Mesendoderm (in vitro differentiated cells): Measurements from ENCODE around the gene NFYC.

Source experiments
- DNase-seq: peaks from one replicate; pipeline ENCODE4 v3.0.0; 2013
- H2AK5ac ChIP-seq: 2 replicates; pipeline ENCODE4 v1.6.1; 2013; ENCODE audit warnings: low read length, inconsistent platforms
- H2BK120ac ChIP-seq: 2 replicates; pipeline ENCODE4 v1.6.1; 2013; ENCODE audit warnings: low read depth, mild to moderate bottlenecking, low read length, moderate library complexity, mixed read lengths
- H2BK15ac ChIP-seq: replicated peaks from 2 replicates; pipeline ENCODE4 v1.6.1; 2013; ENCODE audit warnings: low read depth, mild to moderate bottlenecking, moderate library complexity
- H2BK5ac ChIP-seq: 2 replicates; pipeline ENCODE4 v1.6.1; 2013; ENCODE audit warnings: low read length, inconsistent platforms
- H3K18ac ChIP-seq: 2 replicates; pipeline ENCODE4 v1.6.1; 2013; ENCODE audit warnings: mild to moderate bottlenecking, low read length, mixed read lengths
- H3K23ac ChIP-seq: one replicate; pipeline ENCODE4 v1.6.1; 2013; ENCODE audit warnings: low read length
- H3K27ac ChIP-seq: 2 replicates; pipeline ENCODE4 v1.5.1; 2013; ENCODE audit warnings: low read depth, mild to moderate bottlenecking, inconsistent platforms, low read length, moderate library complexity
- H3K27me3 ChIP-seq: 2 replicates; pipeline ENCODE4 v1.6.1; 2013; ENCODE audit warnings: low read length, control low read depth, mild to moderate bottlenecking, inconsistent platforms; ENCODE audit not compliant: insufficient read depth, poor library complexity
- H3K36me3 ChIP-seq: 2 replicates; pipeline ENCODE4 v1.6.1; 2013; ENCODE audit warnings: low read length, inconsistent platforms; ENCODE audit not compliant: control insufficient read depth, insufficient read depth
- H3K4ac ChIP-seq: one replicate; pipeline ENCODE4 v1.6.1; 2013; ENCODE audit warnings: low read depth, mild to moderate bottlenecking, low read length, moderate library complexity
- H3K4me1 ChIP-seq: 2 replicates; pipeline ENCODE4 v1.6.1; 2013; ENCODE audit warnings: low read depth, low read length, inconsistent platforms; ENCODE audit not compliant: control insufficient read depth
- H3K4me2 ChIP-seq: 2 replicates; pipeline ENCODE4 v1.6.1; 2013; ENCODE audit warnings: low read length
- H3K4me3 ChIP-seq: 2 replicates; pipeline ENCODE4 v1.5.1; 2013; ENCODE audit warnings: mild to moderate bottlenecking, low read length
- H3K56ac ChIP-seq: one replicate; pipeline ENCODE4 v1.6.1; 2013; ENCODE audit warnings: low read length
- H3K79me1 ChIP-seq: 2 replicates; pipeline ENCODE4 v1.6.1; 2013; ENCODE audit warnings: low read length, inconsistent platforms
- H3K79me2 ChIP-seq: 2 replicates; pipeline ENCODE4 v1.6.1; 2013; ENCODE audit warnings: mild to moderate bottlenecking, low read length; ENCODE audit not compliant: control insufficient read depth, insufficient read depth
- H3K9ac ChIP-seq: 2 replicates; pipeline ENCODE4 v1.6.1; 2013; ENCODE audit warnings: low read length, inconsistent platforms
- H4K5ac ChIP-seq: one replicate; pipeline ENCODE4 v1.6.1; 2013; ENCODE audit warnings: low read length
- H4K8ac ChIP-seq: one replicate; pipeline ENCODE4 v1.6.1; 2013; ENCODE audit warnings: low read depth, mild to moderate bottlenecking, control low read depth, low read length, moderate library complexity
- WGBS: extraction: QIAGEN DNeasy Blood & Tissue Kit; methylation state at CpG from one replicate; pipeline ENCODE4 v1.1.7; 2013; ENCODE audit warnings: low lambda C conversion rate, missing lambda C conversion rate; ENCODE audit not compliant: insufficient coverage; ENCODE audit errors: extremely low coverage; 5-methylcytosine and 5-hydroxymethylcytosine counted together

NFYC gene

GRCh38 chr1:40766560-40766959 is 75.1 kb downstream of the NFYC start:
- H3K9ac ChIP-seq: no peak overlapping the region
- H2AK5ac ChIP-seq: no peak overlapping the region
- H4K8ac ChIP-seq: no peak overlapping the region
- H3K4me1 ChIP-seq: no peaks in the 10 kb centered on the region
- H2BK15ac ChIP-seq: no peak overlapping the region
- no peak overlapping the region for H2BK120ac ChIP-seq
- H3K27me3 ChIP-seq: no peaks in the 10 kb centered on the region
- peaks cover 14% of the 10 kb centered on the region for H3K36me3 ChIP-seq
- H3K79me1 ChIP-seq: peaks cover 2% of the 10 kb centered on the region
- H3K4ac ChIP-seq: no peak overlapping the region
- no peak overlapping the region for H4K5ac ChIP-seq
- H2BK5ac ChIP-seq: no peak overlapping the region
- no peak overlapping the region for H3K23ac ChIP-seq
- no peak for DNase-seq
- H3K4me2 ChIP-seq: no peak overlapping the region
- WGBS: no CpG with 5 or more reads among the region's 4 CpGs
- H3K27ac ChIP-seq: no peak overlapping the region
- H3K18ac ChIP-seq: no peak overlapping the region
- no peaks in the 10 kb centered on the region for H3K79me2 ChIP-seq
- H3K56ac ChIP-seq: no peak overlapping the region
- H3K4me3 ChIP-seq: no peak overlapping the region

- Histone ChIP-seq H3K27me3 (no peaks in the 10 kb centered on the region), H3K4ac (no peak overlapping the region), H3K18ac (no peak overlapping the region), H3K4me2 (no peak overlapping the region), H3K27ac (no peak overlapping the region), H3K4me3 (no peak overlapping the region), H2BK120ac (no peak overlapping the region), H4K5ac (no peak overlapping the region), H3K4me1 (no peaks in the 10 kb centered on the region), H3K9ac (no peak overlapping the region), H3K36me3 (peaks cover 11% of the 10 kb centered on the region), H4K8ac (no peak overlapping the region), H3K56ac (no peak overlapping the region), H2BK15ac (no peak overlapping the region), H2AK5ac (no peak overlapping the region), H3K23ac (no peak overlapping the region), H3K79me2 (no peaks in the 10 kb centered on the region), H3K79me1 (no peaks in the 10 kb centered on the region), H2BK5ac (no peak overlapping the region)
- no peak for DNase-seq
- no CpG with 5 or more reads among the region's 7 CpGs for WGBS
Measured at GRCh38 chr1:40768146-40768990, 76.9 kb downstream of the NFYC start.

- Histone ChIP-seq H3K4me3 (no peak overlapping the region), H3K18ac (no peak overlapping the region), H3K27me3 (no peaks in the 10 kb centered on the region), H4K8ac (no peak overlapping the region), H3K27ac (no peak overlapping the region), H3K4me2 (no peak overlapping the region), H2BK5ac (no peak overlapping the region), H3K56ac (no peak overlapping the region), H2BK15ac (no peak overlapping the region), H3K36me3 (peaks cover 9% of the 10 kb centered on the region), H4K5ac (no peak overlapping the region), H3K4ac (no peak overlapping the region), H2BK120ac (no peak overlapping the region), H3K4me1 (no peaks in the 10 kb centered on the region), H3K9ac (no peak overlapping the region), H3K79me2 (no peaks in the 10 kb centered on the region), H3K23ac (no peak overlapping the region), H2AK5ac (no peak overlapping the region), H3K79me1 (no peaks in the 10 kb centered on the region)
- DNase-seq: no peak
- WGBS: no CpG with 5 or more reads among the region's 4 CpGs
Measured at GRCh38 chr1:40769815-40770214, 78.3 kb downstream of the NFYC start.

GRCh38 chr1:40770296-40771070 is 79.0 kb downstream of the NFYC start:
- no peak overlapping the region for H4K5ac ChIP-seq
- no peak overlapping the region for H3K18ac ChIP-seq
- H3K4me3 ChIP-seq: no peak overlapping the region
- no CpG with 5 or more reads among the region's 18 CpGs for WGBS
- no peaks in the 10 kb centered on the region for H3K79me2 ChIP-seq
- no peak overlapping the region for H2BK5ac ChIP-seq
- no peak overlapping the region for H3K9ac ChIP-seq
- no peak overlapping the region for H3K56ac ChIP-seq
- no peak overlapping the region for H3K23ac ChIP-seq
- no peak overlapping the region for H4K8ac ChIP-seq
- H3K27me3 ChIP-seq: no peaks in the 10 kb centered on the region
- H3K79me1 ChIP-seq: no peaks in the 10 kb centered on the region
- no peak for DNase-seq
- H3K4me2 ChIP-seq: no peak overlapping the region
- H3K27ac ChIP-seq: no peak overlapping the region
- H2AK5ac ChIP-seq: no peak overlapping the region
- no peak overlapping the region for H3K4ac ChIP-seq
- peaks cover 9% of the 10 kb centered on the region for H3K36me3 ChIP-seq
- no peak overlapping the region for H2BK120ac ChIP-seq
- H2BK15ac ChIP-seq: no peak overlapping the region
- H3K4me1 ChIP-seq: no peaks in the 10 kb centered on the region

GRCh38 chr1:40772146-40772955 is 80.8 kb downstream of the NFYC start:
- Histone ChIP-seq H3K9ac (no peak overlapping the region), H3K56ac (no peak overlapping the region), H3K4me3 (no peak overlapping the region), H3K18ac (no peak overlapping the region), H4K5ac (no peak overlapping the region), H3K79me1 (no peaks in the 10 kb centered on the region), H3K27ac (no peak overlapping the region), H3K4me1 (no peaks in the 10 kb centered on the region), H2AK5ac (no peak overlapping the region), H3K27me3 (no peaks in the 10 kb centered on the region), H4K8ac (no peak overlapping the region), H3K79me2 (no peaks in the 10 kb centered on the region), H3K4me2 (no peak overlapping the region), H3K4ac (no peak overlapping the region), H3K36me3 (peaks cover 2% of the 10 kb centered on the region), H2BK5ac (no peak overlapping the region), H2BK120ac (no peak overlapping the region), H2BK15ac (no peak overlapping the region), H3K23ac (no peak overlapping the region)
- no CpG with 5 or more reads among the region's 2 CpGs for WGBS
- DNase-seq: no peak
